Pulmonary artery endothelial cell (primary cell): ENCODE data around the gene GSE1. TPM values are rescaled to one million over a fixed set of nuclear protein-coding genes. Genes with fewer than 3 reads are reported as not detected.
A peak's percentile ranks its signal among the peaks of the same experiment; 100 is the strongest.

ENCODE experiments used
- DNase-seq: peaks from one replicate; pipeline ENCODE4 v3.0.0-alpha.2; 2011; ENCODE audit warnings: low read depth, low spot score
- total RNA-seq: library from RNA; depleted of rRNA; stranded (reverse); fragments of >200 nt; gene quantifications from 2 replicates; pipeline ENCODE4 v1.2.3, GENCODE V29; 2014

Gene GSE1
- total RNA-seq, 1 donor from 2014 or later, result 8.4 TPM

DNA sequence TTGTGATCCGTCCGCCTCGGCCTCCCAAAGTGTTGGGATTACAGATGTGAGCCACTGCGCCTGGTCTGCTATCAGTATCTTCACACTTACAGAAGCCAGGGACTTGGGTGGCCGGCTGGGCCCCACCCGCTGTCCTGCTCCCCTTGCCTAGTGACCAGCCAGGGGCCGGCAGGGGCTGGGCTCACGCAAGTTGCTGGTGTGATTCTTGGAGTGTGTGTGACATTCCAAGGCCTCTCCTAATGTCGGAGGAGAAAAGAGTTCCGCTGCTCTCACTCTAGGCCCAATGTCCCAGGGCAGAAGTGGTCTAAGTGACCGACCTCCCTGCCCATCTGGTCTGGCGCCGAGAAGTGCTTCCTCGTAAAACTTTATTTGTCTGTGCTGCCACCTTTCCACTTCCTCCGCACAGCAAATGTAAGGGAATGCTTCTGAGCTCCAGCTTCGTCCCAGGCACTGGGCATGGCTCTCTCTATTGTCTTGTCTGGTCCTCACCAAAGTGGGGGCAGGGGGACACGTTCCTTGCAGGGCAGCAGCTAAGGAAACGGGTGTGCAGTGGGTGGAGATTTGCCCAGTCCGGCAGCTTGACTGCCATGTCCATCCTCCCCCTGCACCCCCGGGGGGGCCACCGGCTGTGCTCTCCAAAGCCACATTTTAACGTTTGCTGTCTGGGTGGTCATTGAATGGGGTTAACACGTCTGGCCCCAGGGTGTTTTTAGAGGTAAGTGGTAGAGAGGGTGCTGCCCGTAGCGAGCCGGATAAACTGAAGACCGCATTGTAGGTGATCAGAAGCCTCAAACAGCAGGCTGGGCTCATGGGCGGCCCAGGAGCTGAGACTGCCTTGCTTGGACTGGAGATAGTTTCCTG lies 7.8 kb upstream of the GSE1 start:
- DNase-seq, result no peak

DNA sequence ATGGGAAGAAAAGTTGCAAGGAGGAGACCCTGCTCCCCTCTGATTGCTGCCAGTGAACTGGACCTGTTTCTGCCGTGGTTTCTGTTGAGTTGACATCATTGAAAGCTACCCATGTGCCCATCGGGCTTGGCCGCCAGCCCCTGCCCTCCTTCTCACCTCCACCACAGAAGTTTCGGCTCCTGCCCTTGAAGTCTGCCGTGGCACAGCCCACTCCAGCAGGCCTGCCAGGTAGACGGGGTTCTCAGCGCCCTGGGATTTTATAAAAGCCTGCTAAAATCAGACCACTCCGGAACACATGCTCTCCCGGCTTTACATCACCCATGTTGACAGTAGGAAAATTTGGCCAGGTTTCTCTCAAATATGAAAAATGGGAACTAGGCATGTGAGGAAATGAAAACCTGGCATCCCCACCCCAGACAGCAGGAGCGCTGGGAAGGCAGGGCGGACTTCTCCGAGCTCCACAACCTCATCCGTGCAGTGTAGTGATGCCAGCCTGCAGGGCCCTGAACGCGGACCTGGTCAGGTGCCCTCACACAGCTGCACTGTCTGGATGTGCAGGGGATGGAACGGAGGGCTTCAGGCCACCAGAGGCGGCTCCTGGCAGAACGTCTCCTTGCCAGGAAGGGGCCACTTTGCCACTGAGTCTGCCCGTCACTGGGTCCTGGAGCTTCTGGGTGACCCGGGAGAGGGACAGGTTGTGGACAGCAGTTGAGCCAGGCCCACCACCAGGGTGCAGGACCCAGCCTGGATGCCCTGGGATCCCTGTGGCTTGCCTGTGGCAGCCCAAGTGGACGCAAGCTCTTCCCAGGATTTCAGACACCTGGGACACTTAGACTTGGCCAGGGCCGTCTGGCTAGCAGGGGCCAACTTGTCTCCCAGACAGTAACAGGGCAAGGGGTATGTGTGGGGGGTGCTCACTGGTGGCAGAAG lies 6.9 kb upstream of the GSE1 start:
- DNase-seq, result no peak

DNA sequence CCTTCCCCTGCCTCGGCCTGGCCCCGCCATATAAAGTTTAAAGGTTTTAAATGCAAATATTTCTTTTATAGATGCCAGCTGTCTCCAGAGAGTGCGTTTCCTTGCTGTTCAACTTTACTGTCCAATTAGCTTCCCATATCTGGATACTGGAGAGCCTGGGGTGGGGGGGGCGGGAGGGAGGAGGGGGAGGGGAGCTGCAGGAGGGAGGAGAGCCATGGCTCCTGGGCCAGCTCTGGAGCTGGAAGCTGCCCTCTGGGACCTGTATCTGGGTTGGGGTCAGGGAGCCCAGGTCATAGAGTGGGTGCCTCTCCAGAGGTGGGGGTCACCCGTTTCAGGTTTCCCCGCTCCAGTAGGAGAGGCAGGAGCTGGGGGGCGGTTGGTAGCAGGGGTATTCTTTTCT lies 6.2 kb upstream of the GSE1 start:
- DNase-seq, result no peak

DNA sequence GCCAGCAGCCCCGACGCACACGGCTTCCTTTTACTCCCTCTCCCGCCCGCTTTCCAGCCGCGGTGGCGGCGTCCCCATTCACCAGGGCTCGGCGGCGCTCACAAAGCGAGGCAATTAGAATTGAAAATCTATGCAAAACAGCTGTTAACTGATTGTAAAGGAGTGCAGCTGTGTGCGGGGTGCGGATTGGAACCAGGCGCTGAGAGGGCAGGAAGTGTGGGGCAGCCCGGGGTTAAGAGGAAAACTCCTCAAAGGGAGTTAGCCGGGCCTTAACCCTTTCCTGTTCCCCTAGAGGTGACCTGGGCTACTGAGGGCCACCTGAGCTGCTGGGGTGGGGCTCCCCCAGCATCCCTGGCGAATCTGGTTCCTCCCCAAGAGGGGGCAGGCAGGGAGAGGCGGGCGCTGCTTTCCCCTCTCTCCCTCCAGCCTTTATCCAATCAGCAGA lies 5.8 kb upstream of the GSE1 start:
- no peak for DNase-seq

DNA sequence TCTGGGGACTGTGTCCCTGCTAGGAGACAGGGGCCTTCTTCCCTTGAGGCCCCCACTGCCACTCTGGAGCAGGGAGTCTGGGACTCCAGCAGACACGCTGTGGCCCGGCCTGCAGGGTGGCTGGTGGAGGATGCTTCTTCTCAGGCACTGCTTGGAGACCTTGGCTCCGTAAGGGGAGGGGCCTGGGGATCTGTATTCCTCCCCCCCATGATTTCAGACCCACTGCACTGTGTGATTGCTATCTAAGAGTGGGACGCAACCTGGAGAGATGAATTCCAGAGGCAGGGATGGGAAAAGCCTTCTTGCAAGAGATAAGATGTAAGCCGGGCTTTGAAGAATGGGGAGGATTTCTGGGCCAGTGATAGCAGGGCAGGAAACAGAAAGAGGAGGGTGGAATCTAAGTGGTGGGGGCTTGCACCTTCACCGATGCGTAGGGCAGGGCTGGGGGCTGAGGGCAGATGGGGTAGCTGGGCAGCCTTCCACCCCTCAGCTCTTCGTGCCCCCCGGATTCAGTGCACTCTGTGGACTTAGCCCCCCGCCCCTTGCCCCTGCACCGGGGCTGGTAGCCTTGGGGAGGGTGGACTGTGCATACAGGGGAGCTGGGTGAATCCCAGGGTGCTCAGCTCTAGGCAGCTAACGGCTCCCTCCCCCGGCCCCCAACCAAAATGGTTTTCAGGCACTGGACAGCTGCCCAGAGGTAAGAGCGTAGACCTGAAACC lies 5.2 kb upstream of the GSE1 start:
- no peak for DNase-seq

DNA sequence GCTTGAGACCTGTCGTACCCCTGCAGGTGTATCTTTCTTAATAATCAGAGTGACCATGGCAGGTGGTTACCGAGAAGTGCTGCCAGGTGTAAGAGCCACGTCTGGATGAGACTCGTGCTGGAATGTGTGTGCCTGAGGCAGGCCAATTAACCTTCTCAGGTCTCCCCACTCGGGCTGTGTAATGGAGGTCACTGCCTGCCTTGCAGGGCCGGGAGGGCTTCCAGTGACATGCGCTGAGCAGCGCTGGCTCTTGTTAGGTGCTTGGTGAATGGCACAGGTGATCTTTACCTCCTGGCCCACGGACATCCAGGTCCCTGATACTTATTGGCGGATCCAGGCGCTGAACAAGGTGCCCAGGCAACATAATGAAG lies 4.6 kb upstream of the GSE1 start:
- no peak for DNase-seq

DNA sequence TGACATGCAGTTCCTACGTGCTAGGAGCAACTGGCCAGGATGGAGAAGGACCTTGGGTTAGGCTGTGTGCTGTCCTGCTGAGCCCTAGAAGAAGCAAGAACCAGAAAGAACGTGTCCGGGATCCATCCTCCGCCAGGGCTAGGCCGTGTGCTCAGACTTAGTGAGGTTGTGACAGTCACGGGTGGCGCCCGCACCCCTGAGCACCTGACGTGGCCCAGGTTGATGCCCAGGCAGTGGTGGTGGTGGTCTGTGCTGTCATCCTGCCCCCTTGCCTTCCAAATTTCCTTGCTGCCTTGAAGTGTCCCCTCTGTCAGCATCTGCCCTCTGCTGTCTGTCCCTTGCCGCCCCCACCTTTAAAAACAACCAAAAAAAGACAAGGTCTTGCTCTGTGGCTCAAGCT lies 4.2 kb upstream of the GSE1 start:
- DNase-seq, result no peak

DNA sequence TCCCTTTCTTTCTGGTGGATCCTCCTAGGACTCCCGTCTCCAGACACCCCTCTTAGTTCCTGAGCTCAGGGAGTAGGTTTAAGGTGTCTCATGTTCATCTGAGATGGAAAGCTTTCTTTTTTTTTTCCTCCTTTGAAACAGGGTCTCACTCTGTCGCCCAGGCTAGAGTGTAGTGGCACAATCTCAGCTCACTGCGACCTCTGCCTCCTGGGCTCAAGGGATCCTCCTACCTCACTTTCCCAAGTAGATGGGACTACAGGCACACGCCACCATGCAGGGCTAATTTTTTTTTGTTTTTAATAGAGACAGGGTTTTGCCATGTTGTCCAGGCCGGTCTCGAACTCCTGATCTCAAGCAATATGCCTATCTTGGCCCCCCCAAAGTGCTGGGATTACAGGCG lies 3.6 kb upstream of the GSE1 start:
- DNase-seq, result no peak

DNA sequence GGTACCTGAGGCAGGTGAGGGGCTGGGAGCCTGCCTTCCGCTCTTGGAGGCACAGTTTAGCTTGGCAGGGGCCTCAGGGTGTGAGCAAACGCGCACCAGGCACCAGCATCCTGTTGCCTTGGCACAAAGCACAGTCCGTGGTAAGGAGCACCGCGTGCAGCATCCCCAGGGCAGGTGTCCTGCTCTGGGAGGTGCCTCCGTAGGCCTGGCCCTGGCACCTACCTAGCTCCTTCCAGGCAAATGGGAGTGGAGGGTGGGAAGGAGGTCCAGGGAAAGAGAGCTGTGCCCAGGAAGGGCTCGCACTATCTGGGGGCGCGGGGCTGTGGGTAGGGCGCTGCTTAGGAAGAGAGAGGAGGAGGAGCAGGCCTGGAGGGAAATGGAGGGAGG lies 3.1 kb upstream of the GSE1 start:
- no peak for DNase-seq

DNA sequence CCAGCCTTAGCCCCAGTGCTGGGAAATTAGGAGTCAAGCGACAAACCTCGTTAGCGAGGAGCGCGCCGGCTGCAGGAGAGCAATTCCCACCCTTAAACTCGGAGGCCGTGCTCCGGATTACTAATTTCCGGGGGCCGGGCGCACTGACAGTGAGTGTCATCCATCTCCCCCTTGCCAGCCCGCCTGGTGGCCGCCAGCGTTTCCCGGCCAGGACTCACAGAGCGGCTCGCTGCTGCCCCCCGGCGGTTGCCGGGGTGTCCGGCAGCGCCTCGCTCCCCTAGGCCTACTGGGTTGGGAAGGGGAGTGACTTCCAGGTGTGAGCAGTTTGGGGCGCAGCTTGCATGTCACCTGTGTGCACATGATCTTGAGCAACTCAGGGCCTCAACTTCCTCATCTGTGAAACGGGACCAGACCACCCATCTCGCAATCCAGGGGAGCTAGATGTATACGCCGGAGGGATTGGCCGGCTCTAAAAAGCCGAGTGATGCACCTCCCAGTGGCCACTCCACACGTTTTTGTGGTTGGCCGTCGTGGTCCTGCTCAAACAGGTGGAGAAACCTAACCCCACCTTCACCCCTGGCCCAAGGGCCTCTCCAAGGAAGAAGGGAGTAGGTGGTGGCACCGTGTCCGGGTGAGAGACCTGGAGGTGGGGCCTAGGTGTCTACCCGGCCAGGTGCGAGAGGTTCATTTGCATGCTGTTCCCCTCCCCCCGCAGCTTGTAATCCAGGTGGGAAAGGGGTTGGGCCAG lies 2.5 kb upstream of the GSE1 start:
- DNase-seq, result peak; percentile 15

DNA sequence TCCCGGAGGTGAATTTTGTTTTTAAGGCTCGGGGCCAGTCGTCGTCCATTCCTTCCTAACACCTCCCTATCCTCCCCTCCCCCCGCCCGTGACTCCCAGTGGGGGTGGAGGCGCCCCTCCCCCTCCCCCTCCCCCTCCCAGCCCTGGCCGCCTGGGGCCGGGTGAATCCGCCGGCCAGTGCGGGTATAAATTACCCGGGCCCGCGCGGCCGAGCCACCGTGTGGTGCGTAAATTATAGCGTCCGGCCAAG lies 2.0 kb upstream of the GSE1 start:
- no peak for DNase-seq

DNA sequence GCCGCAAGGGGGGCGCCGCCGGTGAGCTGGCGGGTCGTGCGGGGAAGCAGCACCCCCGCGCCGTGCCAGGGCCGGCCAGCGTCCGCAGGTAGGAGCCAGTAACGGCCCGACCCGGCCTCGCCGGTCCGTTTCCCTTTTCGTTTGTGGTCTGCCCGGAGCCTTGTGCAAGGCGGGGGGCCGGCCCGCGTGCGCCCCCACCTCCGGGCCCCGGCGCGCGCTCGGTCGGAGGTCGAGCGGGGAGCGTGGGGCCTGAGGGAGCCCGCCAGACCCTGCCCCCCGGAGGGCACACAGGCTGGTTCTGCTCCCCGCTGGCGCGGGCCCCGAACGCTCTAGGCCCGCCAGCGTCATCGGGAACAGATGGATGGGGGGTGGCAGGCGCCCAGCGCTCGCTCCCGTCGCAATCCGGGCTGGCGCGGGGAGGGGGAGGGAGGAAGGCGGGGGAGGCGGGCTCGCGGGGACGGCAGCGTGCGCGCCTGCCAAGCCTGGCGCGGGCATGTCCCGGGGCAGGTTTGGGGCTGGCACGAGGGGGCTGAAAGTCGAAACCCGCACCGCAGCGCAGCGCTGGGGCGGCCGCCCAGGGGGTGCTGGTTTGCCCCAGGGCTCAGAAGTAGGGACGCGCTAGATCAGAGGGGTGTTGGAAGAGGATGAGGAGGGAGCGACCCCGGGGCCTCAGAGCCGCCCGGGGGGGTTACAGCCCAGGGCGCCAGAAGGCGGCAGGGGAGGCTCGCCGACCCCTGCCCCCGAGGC lies 1.5 kb upstream of the GSE1 start:
- DNase-seq, result no peak

DNA sequence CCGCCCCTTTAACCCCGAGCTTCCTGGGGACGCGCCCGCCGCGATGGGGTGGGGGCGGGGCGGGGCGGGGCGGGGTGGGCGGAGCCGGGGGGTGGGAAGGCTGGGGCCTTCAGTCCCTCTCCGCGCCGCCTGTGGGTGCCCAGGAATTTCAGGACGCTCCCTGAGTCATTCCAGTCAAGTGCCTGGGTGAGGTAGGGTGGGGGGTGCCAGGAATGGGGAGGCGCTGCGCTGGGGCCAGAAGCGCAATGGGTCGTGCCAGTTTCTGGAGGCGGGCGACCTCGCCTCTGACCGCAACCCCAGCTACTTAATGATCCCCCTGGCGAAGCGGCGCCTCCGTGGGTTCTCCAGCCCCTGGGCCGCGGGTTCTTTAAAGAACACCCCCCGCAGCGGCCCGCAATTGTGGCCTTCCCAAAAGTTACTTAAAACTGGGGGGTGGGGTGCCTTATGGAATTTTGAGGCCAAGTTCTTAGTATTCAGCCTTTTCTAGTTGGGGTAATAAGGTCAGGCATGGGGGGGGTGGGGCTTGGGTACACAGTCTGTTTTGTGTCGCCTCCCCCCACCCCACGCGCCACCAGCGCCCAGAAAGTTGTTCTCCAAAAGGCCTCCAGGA lies 826 bp upstream of the GSE1 start:
- DNase-seq, result no peak

DNA sequence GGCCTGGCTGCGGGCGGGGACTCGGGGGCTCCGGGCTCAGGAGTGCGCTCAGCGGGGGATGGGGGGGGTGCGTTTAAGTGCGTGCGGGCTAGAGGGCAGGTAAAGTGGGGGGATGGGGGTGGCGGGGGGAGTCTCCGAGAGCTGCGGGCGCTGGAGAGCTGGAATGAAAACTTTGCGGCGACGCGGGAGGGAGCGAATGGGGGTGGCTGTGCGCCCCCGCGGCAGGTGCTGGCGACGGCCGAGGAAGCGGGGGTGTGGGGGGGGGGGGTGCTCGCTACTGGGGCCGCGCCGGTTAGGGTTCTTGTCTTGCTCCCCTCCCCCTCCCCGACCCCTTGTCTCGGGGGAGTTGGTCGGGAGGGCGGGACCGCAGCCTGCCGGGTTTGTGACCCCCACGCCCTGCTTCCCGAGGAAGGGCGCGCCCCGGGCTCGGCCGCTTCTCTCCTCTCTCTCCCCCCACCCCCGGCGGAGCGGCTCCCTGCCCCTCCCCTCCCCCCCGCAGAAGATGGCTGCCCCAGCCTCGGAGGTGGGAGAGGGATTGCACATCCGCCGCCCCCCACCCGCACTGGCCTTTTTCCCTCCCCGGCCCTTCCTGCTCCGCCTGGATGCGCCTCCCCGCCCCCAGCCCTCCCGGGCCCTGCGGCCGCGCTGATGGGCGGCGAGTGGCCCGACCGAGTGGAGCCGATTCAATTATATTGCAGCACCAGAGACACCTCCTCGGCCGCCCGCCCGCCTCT lies 649 bp downstream of the GSE1 start:
- DNase-seq, result no peak

DNA sequence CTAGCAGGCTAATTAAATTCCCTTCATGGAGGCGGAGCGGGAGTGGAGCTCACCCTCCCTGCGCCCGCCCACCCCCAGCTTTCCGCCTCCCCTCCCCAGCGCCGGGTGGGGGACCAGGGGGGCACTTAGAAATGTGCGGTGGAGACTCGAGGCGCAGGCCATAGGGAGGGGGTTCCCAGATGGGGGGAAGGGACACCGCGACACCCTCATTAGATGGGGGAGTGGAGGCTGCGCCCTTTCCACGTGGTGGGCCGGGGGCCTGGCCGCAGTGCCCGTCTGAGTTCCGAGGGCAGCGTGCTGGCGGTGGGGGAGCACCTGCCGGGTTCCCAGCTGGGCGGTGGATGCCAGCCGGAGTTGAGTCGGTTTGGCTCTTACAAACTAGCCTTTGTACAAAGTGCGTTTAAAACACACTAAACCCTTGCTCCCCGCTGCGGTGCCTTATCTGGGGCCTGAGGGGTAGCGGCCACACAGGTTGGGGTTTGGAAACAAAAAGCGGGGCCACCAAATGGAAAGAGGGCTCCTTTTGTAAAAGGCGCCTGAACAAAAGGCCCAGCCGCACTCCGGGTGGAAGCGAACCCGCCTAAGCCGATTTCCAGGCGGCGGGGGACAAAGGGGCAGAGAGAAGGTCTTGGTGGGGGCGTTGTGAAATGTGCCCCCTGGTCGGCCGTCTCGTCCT lies 1.4 kb downstream of the GSE1 start:
- DNase-seq, result no peak

DNA sequence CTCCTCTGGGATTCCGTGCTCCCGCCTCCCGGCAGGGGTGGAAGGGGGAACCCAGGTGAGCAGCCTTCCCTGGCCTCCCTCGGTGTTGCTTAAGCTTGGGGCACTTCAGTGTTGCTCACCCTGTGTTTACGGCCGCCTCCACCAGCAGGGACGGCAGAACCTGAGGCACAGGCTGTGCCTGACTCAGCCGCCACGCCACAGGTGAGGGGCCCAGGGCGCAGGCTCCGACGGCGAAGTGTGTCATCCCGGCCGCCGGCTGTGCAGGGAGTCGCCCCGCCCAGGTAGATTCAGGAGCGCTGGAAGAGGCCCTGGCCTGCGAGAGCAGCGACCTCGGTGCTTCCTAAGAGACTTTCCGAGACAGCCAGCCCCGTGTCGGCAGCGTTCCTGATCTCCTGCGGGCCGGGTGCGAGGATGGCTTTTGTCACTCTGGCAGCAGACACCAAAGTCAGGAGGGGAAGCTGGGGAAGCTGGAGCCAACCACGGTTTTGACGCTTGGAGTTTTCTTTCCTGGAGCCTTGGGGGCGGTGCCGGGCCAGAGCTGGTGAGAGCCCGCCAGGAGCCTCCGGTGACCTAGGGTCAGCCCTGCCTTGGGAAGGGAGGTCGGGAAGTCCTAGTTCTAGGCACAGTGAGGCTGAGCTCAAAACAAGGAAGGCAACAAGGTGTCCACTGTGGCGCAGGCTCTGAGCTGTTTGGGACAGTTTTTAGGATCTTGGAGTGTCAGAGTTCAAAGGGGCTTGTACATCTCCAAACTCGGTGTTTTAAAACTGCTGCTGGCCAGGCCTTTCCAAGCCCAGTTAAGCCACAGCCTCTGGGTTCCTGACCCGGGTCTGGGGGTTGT lies 2.1 kb downstream of the GSE1 start:
- DNase-seq, result no peak

DNA sequence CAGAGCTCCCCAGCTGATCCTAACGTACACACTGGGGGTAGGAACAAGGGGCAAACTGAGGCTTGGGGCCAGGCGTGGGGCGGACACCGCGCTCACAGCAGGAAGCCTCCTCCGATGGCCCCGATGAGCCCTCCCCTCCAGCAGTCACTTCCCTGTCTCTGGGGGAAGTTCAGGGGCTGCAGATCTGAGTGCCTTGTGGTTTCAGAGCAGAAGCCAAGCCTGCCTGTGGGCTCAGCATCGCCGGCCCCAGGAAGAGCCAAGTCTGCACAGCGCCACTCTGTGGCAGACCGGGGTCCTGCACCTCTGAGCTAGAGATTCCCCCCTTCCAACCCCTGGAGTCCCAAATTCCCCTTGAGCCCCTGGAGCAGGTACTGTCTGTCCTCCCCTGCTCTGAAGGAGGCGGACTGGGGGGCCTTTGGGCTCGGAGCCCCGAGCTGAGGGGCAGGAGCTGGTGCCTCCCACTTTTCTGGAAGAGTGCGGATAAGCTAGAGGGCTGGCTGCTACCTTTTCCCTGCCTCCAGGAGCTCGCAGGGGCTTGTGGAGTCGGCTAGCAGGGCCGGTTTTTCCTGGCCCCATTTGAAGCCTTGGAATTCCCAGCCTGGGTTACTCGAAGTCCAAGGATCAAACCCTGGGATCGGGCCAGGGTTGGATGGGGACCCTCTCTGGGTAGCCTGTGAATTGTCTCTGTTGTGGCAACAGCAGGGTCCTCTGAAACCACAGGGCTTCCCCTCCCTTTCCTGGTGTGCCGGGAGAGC lies 2.9 kb downstream of the GSE1 start:
- no peak for DNase-seq
